GM21447 (cell line): ENCODE measurements around the gene NUP188.

Experiments
- ATAC-seq: cut with Tn5 transposase; IDR thresholded peaks from one replicate; pipeline ENCODE4 v1.9.1; 2021; ENCODE audit not compliant: unreplicated experiment

The NUP188 gene

GRCh38 chr9:129007035-129007765 lies 59.7 kb downstream of the NUP188 start:
- no peak for ATAC-seq

- no peak for ATAC-seq
These were observed 60.4 kb downstream of the NUP188 start for GRCh38 chr9:129007766-129008468.

- ATAC-seq, result no peak
These were observed 61.0 kb downstream of the NUP188 start for GRCh38 chr9:129008469-129008965.

- ATAC-seq, result no peak
These were observed 61.6 kb downstream of the NUP188 start for GRCh38 chr9:129008986-129009583.

- no peak for ATAC-seq
These were observed 62.2 kb downstream of the NUP188 start for GRCh38 chr9:129009584-129010141.

- no peak for ATAC-seq
These were observed 62.9 kb downstream of the NUP188 start for GRCh38 chr9:129010267-129010975.

GRCh38 chr9:129011170-129011569 lies 63.7 kb downstream of the NUP188 start:
- ATAC-seq, result no peak

GRCh38 chr9:129011761-129012181 lies 64.3 kb downstream of the NUP188 start:
- no peak for ATAC-seq

GRCh38 chr9:129012343-129012742 lies 64.8 kb downstream of the NUP188 start:
- ATAC-seq, result no peak

- no peak for ATAC-seq
These were observed 65.5 kb downstream of the NUP188 start for GRCh38 chr9:129012893-129013448.

- no peak for ATAC-seq
These were observed 66.2 kb downstream of the NUP188 start for GRCh38 chr9:129013674-129014073.

GRCh38 chr9:129014124-129014523 lies 66.6 kb downstream of the NUP188 start:
- no peak for ATAC-seq

GRCh38 chr9:129014608-129015007 lies 67.1 kb downstream of the NUP188 start:
- no peak for ATAC-seq

GRCh38 chr9:129021091-129021490 lies 73.6 kb downstream of the NUP188 start:
- peak; percentile 72 for ATAC-seq

GRCh38 chr9:129022037-129022436 lies 74.5 kb downstream of the NUP188 start:
- no peak for ATAC-seq

GRCh38 chr9:129023036-129023907 lies 75.8 kb downstream of the NUP188 start:
- ATAC-seq, result no peak

- no peak for ATAC-seq
These were observed 76.4 kb downstream of the NUP188 start for GRCh38 chr9:129023908-129024233.

- ATAC-seq, result no peak
These were observed 79.1 kb downstream of the NUP188 start for GRCh38 chr9:129026442-129027223.

- ATAC-seq, result no peak
These were observed 79.8 kb downstream of the NUP188 start for GRCh38 chr9:129027224-129027684.
